ENCODE measurements around the gene NTM.

NTM gene

DNA sequence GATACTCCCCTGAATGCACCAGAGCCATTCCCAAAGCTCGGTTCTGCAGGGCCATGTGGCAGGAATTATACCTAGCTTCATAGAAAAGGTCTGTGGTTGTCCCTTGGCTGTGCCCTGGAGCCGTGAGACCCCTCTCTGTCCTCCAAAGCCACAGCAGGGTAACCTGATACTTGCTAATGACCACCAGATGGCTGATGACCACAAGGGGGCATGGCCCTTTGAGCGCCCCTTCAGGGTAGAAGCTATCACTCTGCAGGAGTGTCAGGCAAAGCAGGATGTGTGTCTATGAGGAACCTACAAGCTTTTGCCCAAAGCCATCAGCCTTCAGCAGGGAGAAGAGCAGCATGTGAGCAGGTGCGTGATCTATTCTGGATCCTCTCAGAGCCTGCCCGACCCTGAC, 95.3 kb downstream of the NTM start:
- H3K4me3 ChIP-seq (ENCODE audit: low read depth, low read length): no peak overlapping the region
- no peak for DNase-seq (ENCODE audit: low read depth)
- TF ChIP-seq, protein P1, sequence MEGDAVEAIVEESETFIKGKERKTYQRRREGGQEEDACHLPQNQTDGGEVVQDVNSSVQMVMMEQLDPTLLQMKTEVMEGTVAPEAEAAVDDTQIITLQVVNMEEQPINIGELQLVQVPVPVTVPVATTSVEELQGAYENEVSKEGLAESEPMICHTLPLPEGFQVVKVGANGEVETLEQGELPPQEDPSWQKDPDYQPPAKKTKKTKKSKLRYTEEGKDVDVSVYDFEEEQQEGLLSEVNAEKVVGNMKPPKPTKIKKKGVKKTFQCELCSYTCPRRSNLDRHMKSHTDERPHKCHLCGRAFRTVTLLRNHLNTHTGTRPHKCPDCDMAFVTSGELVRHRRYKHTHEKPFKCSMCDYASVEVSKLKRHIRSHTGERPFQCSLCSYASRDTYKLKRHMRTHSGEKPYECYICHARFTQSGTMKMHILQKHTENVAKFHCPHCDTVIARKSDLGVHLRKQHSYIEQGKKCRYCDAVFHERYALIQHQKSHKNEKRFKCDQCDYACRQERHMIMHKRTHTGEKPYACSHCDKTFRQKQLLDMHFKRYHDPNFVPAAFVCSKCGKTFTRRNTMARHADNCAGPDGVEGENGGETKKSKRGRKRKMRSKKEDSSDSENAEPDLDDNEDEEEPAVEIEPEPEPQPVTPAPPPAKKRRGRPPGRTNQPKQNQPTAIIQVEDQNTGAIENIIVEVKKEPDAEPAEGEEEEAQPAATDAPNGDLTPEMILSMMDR (IDR thresholded peaks at IDR 0.05; ENCODE audit: control insufficient read depth, extremely low read depth, insufficient read depth): no peak

DNA sequence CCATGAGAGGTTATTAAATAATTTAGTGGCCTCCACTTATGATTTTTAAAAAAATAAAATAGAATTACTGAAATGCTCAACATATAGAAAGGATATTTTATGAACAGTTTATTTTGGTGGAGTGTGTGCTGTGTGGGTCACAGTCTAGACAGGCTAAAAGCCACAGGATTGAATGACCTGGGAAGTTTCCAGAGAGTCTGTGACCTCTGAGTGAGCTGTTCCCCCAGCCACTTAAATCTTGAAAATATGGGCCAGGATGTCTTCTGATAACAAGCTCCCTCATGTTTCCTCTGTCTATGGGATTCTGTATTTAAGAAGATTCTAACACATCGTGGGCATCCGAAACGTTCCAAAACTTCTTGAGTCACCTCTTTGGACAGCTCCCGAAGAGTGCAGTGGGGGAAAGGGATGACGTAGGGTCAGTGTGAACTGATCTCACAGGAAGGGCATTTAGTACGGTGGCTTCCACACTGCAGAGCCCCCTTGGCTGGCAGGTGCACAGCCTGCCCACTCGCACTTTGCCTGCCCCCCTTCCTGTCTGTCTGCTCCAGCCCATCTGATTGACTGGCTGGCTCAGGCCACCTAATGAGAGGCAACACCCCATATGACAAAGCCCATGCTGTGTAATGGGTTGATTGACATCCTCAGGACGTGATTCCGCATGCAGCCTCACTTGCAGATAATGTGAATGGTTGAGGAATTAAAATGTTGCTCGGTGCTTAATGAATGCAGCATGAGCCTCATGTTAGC, 97.4 kb downstream of the NTM start:
- H3K4me3 ChIP-seq (ENCODE audit: low read depth, low read length): no peak overlapping the region
- DNase-seq (ENCODE audit: low read depth): no peak
- TF ChIP-seq, protein P1 (IDR thresholded peaks at IDR 0.05; ENCODE audit: control insufficient read depth, extremely low read depth, insufficient read depth): no peak

DNA sequence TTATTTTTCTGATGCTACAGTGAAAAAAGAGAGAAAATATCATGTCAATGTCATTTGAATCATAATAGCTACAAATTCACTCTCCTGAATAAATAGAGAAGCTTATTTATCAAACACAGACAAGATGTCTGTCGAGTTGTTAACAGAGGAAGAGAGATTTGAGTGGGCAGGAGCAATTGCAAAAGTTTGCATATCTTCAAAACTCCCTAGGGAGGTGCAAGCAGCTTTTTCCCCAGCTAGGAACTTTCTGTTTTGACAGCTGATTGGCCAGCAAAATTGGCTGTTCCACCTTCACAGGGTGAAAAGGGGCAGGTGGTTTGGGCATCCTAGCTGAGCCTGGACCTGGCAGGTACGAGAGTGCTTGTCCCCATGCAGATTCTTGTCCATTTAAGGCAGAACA, 98.2 kb downstream of the NTM start:
- no peak for DNase-seq (ENCODE audit: low read depth)
- H3K4me3 ChIP-seq (ENCODE audit: low read depth, low read length): no peak overlapping the region
- TF ChIP-seq, protein P1 (IDR thresholded peaks at IDR 0.05; ENCODE audit: control insufficient read depth, extremely low read depth, insufficient read depth): no peak

DNA sequence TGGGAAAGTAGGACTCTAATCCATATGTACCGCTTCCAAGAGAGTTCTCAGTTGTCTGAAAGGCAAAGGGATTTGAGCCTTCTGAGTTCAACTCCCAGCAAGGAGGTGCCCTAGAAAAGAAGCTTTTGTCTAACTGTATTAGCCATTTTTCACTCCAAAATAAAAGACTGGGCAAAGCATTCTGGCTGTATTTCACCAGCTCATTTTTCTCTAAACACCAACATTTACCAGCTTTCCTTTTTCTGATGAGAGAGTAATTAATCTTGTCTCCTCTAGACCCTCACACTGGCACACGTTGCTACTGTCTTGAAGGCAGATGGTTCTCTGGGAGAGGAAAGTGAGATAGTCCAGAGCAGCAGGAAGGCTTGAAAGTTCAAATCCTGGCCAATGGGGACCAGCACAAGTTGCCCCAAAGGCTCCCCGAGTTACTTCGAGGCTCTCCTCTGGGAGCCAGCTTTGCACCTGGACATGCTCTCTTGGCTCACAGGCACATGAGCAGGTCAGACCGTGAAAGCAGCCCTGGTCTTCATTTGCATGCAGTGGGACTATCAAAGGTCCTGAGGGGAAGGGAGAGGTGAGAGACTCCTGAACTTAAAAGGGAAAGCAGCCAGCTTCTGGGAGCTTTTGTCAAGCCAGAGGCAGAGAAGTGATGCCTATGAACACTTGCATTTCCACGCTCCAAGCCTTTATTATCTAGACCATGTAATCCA, 100.0 kb downstream of the NTM start:
- TF ChIP-seq, protein P1 (IDR thresholded peaks at IDR 0.05; ENCODE audit: control insufficient read depth, extremely low read depth, insufficient read depth): no peak
- no peak overlapping the region for H3K4me3 ChIP-seq (ENCODE audit: low read depth, low read length)
- no peak for DNase-seq (ENCODE audit: low read depth)

DNA sequence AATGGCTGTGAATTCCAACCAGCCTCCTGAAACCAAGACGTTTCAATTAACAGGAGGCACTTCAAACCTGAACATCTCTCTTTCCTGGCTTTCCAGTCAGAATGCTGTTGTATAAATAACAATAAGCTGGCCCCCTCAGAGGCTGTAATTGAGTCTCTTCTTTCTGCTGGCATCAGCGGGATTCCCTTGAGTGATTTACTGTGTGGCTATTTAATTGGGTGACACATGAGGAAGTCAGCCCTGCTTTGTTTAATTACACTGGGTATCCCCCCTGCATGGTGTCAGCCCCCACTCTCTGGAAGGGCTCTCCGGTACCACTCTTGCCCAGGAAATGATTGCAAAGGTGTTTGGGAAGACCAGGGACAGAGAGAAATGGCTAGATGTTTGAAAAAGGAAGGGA, 101.6 kb downstream of the NTM start:
- TF ChIP-seq, protein P1 (IDR thresholded peaks at IDR 0.05; ENCODE audit: control insufficient read depth, extremely low read depth, insufficient read depth): no peak
- DNase-seq (ENCODE audit: low read depth): no peak
- H3K4me3 ChIP-seq (ENCODE audit: low read depth, low read length): no peak overlapping the region

DNA sequence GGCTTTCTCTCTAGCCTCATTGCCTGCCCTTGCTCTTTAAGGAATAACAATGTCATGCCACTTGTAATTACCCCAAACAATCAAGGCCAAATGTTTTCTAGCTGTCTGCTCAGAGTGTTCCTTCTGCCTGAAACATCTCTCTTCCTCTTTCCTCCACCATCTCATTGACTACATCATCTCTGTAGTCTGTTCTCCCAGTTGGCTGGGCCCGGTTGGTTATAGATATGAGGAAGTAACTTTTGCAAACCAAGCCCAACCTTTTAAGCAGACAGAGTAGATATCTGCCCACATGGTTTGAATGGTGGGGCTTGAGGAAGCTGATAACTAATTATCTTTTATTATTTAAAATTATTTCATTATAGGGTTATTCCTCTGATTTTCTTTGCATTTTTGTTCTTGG, 104.5 kb downstream of the NTM start:
- TF ChIP-seq, protein P1 (IDR thresholded peaks at IDR 0.05; ENCODE audit: control insufficient read depth, extremely low read depth, insufficient read depth): no peak
- DNase-seq (ENCODE audit: low read depth): no peak
- H3K4me3 ChIP-seq (ENCODE audit: low read depth, low read length): no peak overlapping the region
